ENCODE results near the gene FIBP. TPM values are rescaled to one million over a fixed set of nuclear protein-coding genes. Genes with fewer than 3 reads are reported as not detected.
A peak's percentile ranks its signal among the peaks of the same experiment; 100 is the strongest.

The FIBP gene
- polyA plus RNA-seq, 3 donors from 2014 or later = 120 to 145 (median 141) TPM

GRCh38 chr11:65861165-65861505, 27.1 kb downstream of the FIBP start:
- H3K27me3 Mint-ChIP-seq (ENCODE audit: low read depth in 3 of 3) = peaks cover 10 to 21% (median 18%) of the 10 kb centered on the region in 3 donors
- peaks cover 9 to 16% (median 9%) of the 10 kb centered on the region in 3 donors for H3K36me3 Mint-ChIP-seq
- peaks cover 41 to 47% of the 10 kb centered on the region in 2 donors for H3K4me1 Mint-ChIP-seq
- no peak for DNase-seq
- peak overlapping the region; percentile 91 to 98 (median 94) for H3K4me3 Mint-ChIP-seq
- no peaks in the 10 kb centered on the region for H3K9me3 Mint-ChIP-seq
- H3K27ac Mint-ChIP-seq = peak overlapping the region in 5 of 6 donors; percentile 76 to 98 (median 82)

GRCh38 chr11:65860278-65861164, 27.8 kb downstream of the FIBP start, which contains the start of gene MUS81:
Gene MUS81, plus strand, starts transcription at chr11:65860433. Its CDS starts 321 bp downstream, at chr11:65860754.
- peak; percentile 91 to 93 (median 92) for DNase-seq
- Mint-ChIP-seq H3K27ac (peak within 1 kb of the TSS; percentile 91 to 99 (median 98)), H3K27me3 (ENCODE audit: low read depth in 3 of 3) (peaks cover 10 to 21% (median 19%) of the 10 kb centered on the region in 3 donors), H3K9me3 (no peaks in the 10 kb centered on the region), H3K36me3 (peaks cover 13 to 22% (median 13%) of the 10 kb centered on the region in 3 donors), H3K4me3 (peak within 1 kb of the TSS; percentile 91 to 98 (median 94)), H3K4me1 (peaks cover 48 to 53% of the 10 kb centered on the region in 2 donors)

DNA sequence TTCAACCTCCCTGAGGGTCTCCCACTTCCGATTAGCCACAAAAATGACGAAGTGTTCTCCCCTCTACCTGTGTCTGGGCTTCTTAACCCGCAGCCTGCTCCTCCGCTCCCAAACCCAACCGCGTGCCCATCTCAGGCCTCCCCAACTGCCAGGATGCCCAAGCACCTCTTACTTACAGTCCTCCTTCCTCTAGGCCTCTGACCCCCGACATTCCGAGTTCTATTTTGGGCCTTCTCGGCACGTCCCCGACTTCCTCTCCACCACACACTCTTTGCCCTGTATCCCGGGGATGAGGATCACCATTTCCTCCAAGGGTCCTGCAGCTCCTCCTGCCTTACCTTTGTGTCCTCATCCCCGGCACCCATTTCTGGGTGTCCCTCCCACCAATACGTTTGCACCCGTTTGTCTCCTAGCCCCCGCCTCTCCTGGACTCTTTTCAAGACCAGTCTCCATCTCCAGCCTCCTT, 28.4 kb downstream of the FIBP start:
- peaks cover 52 to 59% of the 10 kb centered on the region in 2 donors for H3K4me1 Mint-ChIP-seq
- no peaks in the 10 kb centered on the region for H3K9me3 Mint-ChIP-seq
- H3K27ac Mint-ChIP-seq = peak overlapping the region; percentile 91 to 99 (median 98)
- DNase-seq = no peak
- peaks cover 10 to 21% (median 19%) of the 10 kb centered on the region in 3 donors for H3K27me3 Mint-ChIP-seq (ENCODE audit: low read depth in 3 of 3)
- H3K36me3 Mint-ChIP-seq = peaks cover 13 to 21% (median 14%) of the 10 kb centered on the region in 3 donors
- peak overlapping the region; percentile 91 to 98 (median 94) for H3K4me3 Mint-ChIP-seq

GRCh38 chr11:65859095-65859811, 29.0 kb downstream of the FIBP start:
- no peaks in the 10 kb centered on the region for H3K9me3 Mint-ChIP-seq
- peak overlapping the region; percentile 91 to 98 (median 94) for H3K4me3 Mint-ChIP-seq
- peaks cover 58 to 65% of the 10 kb centered on the region in 2 donors for H3K4me1 Mint-ChIP-seq
- peaks cover 12 to 25% (median 19%) of the 10 kb centered on the region in 3 donors for H3K27me3 Mint-ChIP-seq (ENCODE audit: low read depth in 3 of 3)
- peak overlapping the region; percentile 91 to 99 (median 98) for H3K27ac Mint-ChIP-seq
- H3K36me3 Mint-ChIP-seq = peaks cover 19 to 27% (median 20%) of the 10 kb centered on the region in 3 donors
- peak; percentile 94 to 95 (median 95) for DNase-seq

DNA sequence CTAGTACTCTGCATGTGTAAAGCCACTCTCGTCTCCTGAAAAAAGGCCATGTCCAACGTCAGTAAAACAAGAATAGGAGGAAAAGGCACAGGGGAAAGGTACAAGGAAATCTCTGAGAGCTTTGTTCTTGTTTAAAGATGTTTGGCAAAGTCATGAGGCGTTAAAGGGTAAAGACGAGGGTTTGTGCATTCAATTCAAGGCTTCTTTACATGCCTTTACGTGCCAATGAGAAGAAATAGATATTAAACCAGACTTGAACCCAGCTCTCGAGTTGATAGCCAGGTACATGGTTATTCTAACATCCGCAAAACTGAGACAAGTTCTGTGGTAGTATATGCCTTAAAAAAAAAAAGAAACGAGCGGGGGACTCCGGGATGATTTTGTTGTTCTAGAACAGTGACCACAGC, 29.6 kb downstream of the FIBP start:
- H3K4me3 Mint-ChIP-seq = peak overlapping the region; percentile 91 to 98 (median 94)
- H3K4me1 Mint-ChIP-seq = peaks cover 62 to 70% of the 10 kb centered on the region in 2 donors
- peaks cover 12 to 25% (median 19%) of the 10 kb centered on the region in 3 donors for H3K27me3 Mint-ChIP-seq (ENCODE audit: low read depth in 3 of 3)
- H3K36me3 Mint-ChIP-seq = peaks cover 20 to 32% (median 20%) of the 10 kb centered on the region in 3 donors
- no peak for DNase-seq
- H3K9me3 Mint-ChIP-seq = no peaks in the 10 kb centered on the region
- H3K27ac Mint-ChIP-seq = peak overlapping the region; percentile 91 to 99 (median 98)

DNA sequence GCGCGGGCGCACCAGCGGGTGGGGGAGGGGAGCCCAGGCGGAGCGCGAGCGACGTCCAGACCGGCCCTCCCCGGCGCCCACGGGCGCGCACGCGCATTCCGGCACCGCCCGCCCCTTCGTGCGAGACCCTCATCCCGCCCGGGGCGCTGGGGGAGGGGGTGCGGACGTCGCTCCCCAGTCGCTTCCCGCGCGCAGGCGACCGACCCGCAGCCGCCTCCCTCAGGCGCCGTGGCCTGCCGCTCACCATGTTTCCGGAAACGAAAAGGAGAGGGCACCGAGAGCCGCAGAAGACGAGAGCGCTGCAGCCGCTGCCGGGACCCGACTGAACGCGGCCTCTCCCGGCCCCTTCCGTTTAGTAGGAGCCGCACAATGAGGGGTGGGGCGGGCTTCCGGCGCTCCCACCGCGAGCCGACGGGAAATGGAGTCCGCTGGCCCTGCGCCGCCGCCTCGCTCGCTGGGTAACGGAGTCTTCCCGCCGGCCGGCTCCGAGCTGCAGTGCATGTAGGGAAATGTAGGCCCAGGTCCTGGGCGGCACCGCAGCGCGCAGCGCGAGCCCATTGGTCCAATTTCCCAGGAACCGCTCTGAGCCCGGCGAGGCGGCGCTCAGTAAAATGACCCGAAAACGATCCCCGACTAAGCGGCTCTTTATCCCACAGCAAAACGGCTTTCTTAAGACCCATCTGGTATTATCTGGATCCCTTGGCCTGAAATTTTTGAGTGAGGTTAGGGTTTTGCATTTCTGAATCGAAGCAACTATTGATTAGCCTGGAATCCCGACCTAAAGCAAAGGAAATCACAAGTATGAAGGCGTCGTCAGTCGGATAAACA, 30.2 kb downstream of the FIBP start, which contains the start of gene CFL1:
CFL1 (minus strand) TSS at position 328 of the 828 bp plus-strand sequence; CDS start at position 247, 81 bp downstream.
- H3K4me1 Mint-ChIP-seq = peaks cover 68 to 76% of the 10 kb centered on the region in 2 donors
- H3K36me3 Mint-ChIP-seq = peaks cover 20 to 36% (median 20%) of the 10 kb centered on the region in 3 donors
- peak; percentile 95 to 96 (median 96) for DNase-seq
- H3K27me3 Mint-ChIP-seq (ENCODE audit: low read depth in 3 of 3) = peaks cover 10 to 30% (median 22%) of the 10 kb centered on the region in 3 donors
- no peaks in the 10 kb centered on the region for H3K9me3 Mint-ChIP-seq
- peak within 1 kb of the TSS; percentile 91 to 98 (median 94) for H3K4me3 Mint-ChIP-seq
- H3K27ac Mint-ChIP-seq = peak within 1 kb of the TSS; percentile 91 to 99 (median 98)

GRCh38 chr11:65857500-65857852, 30.8 kb downstream of the FIBP start:
- peak overlapping the region; percentile 89 to 96 (median 92) for H3K4me3 Mint-ChIP-seq
- no peaks in the 10 kb centered on the region for H3K9me3 Mint-ChIP-seq
- H3K27ac Mint-ChIP-seq = peak overlapping the region in 3 of 6 donors; percentile 86 to 92 (median 87)
- H3K27me3 Mint-ChIP-seq (ENCODE audit: low read depth in 3 of 3) = peaks cover 10 to 29% (median 22%) of the 10 kb centered on the region in 3 donors
- peaks cover 65 to 73% of the 10 kb centered on the region in 2 donors for H3K4me1 Mint-ChIP-seq
- DNase-seq = peak; percentile 63 to 71 (median 69)
- peaks cover 16 to 33% (median 16%) of the 10 kb centered on the region in 3 donors for H3K36me3 Mint-ChIP-seq

- peak overlapping the region; percentile 89 to 96 (median 92) for H3K4me3 Mint-ChIP-seq
- H3K36me3 Mint-ChIP-seq = peaks cover 19 to 34% (median 20%) of the 10 kb centered on the region in 3 donors
- H3K9me3 Mint-ChIP-seq = no peaks in the 10 kb centered on the region
- H3K4me1 Mint-ChIP-seq = peaks cover 67 to 75% of the 10 kb centered on the region in 2 donors
- peaks cover 10 to 28% (median 22%) of the 10 kb centered on the region in 3 donors for H3K27me3 Mint-ChIP-seq (ENCODE audit: low read depth in 3 of 3)
- H3K27ac Mint-ChIP-seq = peak overlapping the region; percentile 86 to 95 (median 92)
- peak; percentile 79 to 83 (median 81) for DNase-seq
Measured at GRCh38 chr11:65856689-65857499, 31.4 kb downstream of the FIBP start.

- DNase-seq = no peak
- Mint-ChIP-seq H3K9me3 (no peaks in the 10 kb centered on the region), H3K36me3 (peaks cover 24 to 41% (median 25%) of the 10 kb centered on the region in 3 donors), H3K4me3 (peak overlapping the region; percentile 89 to 96 (median 92)), H3K27ac (peak overlapping the region; percentile 86 to 95 (median 92)), H3K27me3 (ENCODE audit: low read depth in 3 of 3) (peaks cover 10 to 28% (median 22%) of the 10 kb centered on the region in 3 donors), H3K4me1 (peaks cover 58 to 69% of the 10 kb centered on the region in 2 donors)
Measured at GRCh38 chr11:65855927-65856363, 32.3 kb downstream of the FIBP start.

- peaks cover 24 to 41% (median 25%) of the 10 kb centered on the region in 3 donors for H3K36me3 Mint-ChIP-seq
- peaks cover 56 to 65% of the 10 kb centered on the region in 2 donors for H3K4me1 Mint-ChIP-seq
- no peak for DNase-seq
- H3K27ac Mint-ChIP-seq = peak overlapping the region in 5 of 6 donors; percentile 62 to 95 (median 92)
- peaks cover 10 to 26% (median 20%) of the 10 kb centered on the region in 3 donors for H3K27me3 Mint-ChIP-seq (ENCODE audit: low read depth in 3 of 3)
- H3K4me3 Mint-ChIP-seq = peak overlapping the region; percentile 89 to 96 (median 92)
- no peaks in the 10 kb centered on the region for H3K9me3 Mint-ChIP-seq
Measured at GRCh38 chr11:65854852-65855837, 33.1 kb downstream of the FIBP start.

GRCh38 chr11:65854161-65854592, 34.1 kb downstream of the FIBP start:
- no peak for DNase-seq
- no peaks in the 10 kb centered on the region for H3K9me3 Mint-ChIP-seq
- H3K36me3 Mint-ChIP-seq = peaks cover 24 to 41% (median 25%) of the 10 kb centered on the region in 3 donors
- peaks cover 48 to 55% of the 10 kb centered on the region in 2 donors for H3K4me1 Mint-ChIP-seq
- peak overlapping the region in 4 of 6 donors; percentile 30 to 64 (median 60) for H3K27ac Mint-ChIP-seq
- peaks cover 10 to 23% (median 18%) of the 10 kb centered on the region in 3 donors for H3K27me3 Mint-ChIP-seq (ENCODE audit: low read depth in 3 of 3)
- peak overlapping the region in 4 of 5 donors; percentile 10 to 61 (median 31) for H3K4me3 Mint-ChIP-seq
